ENCODE results near the gene NFIA. TPM values are rescaled to one million over a fixed set of nuclear protein-coding genes. Genes with fewer than 3 reads are reported as not detected.

NFIA gene
- total and polyA plus RNA-seq, 7 donors, result 4.0 to 42.7 (median 30.6) TPM

DNA sequence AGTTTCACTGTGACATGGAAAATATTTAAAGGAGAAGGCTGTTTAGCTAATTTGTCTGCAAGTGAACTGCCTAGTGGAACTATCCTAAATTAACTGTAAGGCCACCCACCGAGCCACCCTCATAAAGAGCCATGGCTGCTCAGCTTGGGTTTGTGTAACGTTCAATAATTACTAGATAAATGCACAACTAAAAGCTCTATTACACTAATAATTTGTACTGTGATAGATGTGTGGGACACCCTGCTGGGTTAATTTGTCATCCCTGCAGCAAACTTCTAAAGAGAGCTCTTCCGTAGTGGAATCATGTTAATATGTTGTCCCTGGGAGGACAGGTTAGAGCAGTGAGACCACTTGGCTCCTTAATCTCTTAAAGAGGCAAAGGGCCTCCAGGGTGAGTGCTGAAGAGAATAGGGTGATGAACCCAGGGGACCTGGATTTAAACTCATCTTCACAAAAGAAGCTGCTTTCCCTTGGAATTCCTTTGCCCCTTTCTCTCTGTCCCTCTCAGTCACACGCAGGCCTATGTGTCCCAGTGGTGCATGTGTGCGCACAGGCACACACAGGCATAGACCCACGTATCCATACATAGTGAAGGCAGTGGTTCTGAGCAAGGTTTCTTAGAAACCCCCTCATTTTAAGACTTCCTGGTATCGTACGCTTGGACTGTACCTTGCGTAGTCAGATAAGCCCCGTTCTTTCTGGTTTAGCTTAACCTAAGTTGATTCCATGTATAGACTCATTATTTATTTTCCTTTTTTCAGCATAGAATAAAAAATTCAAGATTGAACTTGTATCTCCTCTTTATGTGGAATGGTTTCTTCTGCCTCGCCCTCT lies 310.3 kb downstream of the NFIA start:
- H3K36me3 ChIP-seq (ENCODE audit: insufficient read depth in 1 of 2, low read depth in 1 of 2), result peaks cover 0 to 9% of the 10 kb centered on the region in 2 donors
- no peak for DNase-seq
- intact Hi-C loops (cut with DNase I), result no loop called here

DNA sequence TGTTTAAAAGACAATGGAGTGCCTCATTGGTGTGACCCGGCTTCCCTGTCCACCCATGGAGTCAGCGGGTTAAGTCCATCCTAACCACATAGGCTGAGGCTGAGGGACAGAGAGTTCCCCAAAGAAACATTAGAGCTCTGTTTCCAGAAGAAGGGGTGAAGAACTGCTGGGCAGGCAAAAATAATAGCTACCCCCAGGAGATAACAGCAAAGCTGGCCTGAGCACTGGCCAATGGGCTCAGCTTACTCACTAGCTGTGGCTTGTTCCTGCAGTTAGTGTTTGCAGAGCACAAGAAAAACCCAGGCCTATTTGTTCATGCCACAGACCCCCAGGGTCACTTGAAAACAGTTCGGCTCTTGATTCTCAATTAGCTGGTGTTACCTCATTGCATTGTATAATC lies 311.2 kb downstream of the NFIA start:
- intact Hi-C loops (cut with DNase I), result no loop called here
- H3K27ac ChIP-seq, result peak overlapping the region; percentile 80
- H3K27me3 ChIP-seq (ENCODE audit: insufficient read depth in 3 of 3, low read length in 2 of 3), result no peaks in the 10 kb centered on the region
- peaks cover 24% of the 10 kb centered on the region for H3K4me1 ChIP-seq
- no peak overlapping the region for H3K4me3 ChIP-seq
- 74 to 94% (median 87%) methylated on average over 3 of the region's 3 CpGs for WGBS, 3 donors
- ATAC-seq, result no peak
- peaks cover 0 to 5% of the 10 kb centered on the region in 2 donors for H3K36me3 ChIP-seq (ENCODE audit: insufficient read depth in 1 of 2, low read depth in 1 of 2)
- TF ChIP-seq, protein P1, sequence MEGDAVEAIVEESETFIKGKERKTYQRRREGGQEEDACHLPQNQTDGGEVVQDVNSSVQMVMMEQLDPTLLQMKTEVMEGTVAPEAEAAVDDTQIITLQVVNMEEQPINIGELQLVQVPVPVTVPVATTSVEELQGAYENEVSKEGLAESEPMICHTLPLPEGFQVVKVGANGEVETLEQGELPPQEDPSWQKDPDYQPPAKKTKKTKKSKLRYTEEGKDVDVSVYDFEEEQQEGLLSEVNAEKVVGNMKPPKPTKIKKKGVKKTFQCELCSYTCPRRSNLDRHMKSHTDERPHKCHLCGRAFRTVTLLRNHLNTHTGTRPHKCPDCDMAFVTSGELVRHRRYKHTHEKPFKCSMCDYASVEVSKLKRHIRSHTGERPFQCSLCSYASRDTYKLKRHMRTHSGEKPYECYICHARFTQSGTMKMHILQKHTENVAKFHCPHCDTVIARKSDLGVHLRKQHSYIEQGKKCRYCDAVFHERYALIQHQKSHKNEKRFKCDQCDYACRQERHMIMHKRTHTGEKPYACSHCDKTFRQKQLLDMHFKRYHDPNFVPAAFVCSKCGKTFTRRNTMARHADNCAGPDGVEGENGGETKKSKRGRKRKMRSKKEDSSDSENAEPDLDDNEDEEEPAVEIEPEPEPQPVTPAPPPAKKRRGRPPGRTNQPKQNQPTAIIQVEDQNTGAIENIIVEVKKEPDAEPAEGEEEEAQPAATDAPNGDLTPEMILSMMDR (IDR thresholded peaks at IDR 0.05), result no peak
- no peak for DNase-seq
- peaks cover 9% of the 10 kb centered on the region for H3K9me3 ChIP-seq

More for the DNA sequence above, 310.3 kb downstream of the NFIA start:
- Histone ChIP-seq H3K4me3 (no peak overlapping the region), H3K27me3 (ENCODE audit: insufficient read depth in 3 of 3, low read length in 2 of 3) (no peaks in the 10 kb centered on the region), H3K4me1 (peaks cover 18% of the 10 kb centered on the region), H3K27ac (no peak overlapping the region), H3K9me3 (peaks cover 9% of the 10 kb centered on the region)
- TF ChIP-seq, protein P1 (IDR thresholded peaks at IDR 0.05), result no peak
- ATAC-seq, result no peak
- 79 to 84% (median 80%) methylated on average over 11 of the region's 11 CpGs for WGBS, 3 donors

DNA sequence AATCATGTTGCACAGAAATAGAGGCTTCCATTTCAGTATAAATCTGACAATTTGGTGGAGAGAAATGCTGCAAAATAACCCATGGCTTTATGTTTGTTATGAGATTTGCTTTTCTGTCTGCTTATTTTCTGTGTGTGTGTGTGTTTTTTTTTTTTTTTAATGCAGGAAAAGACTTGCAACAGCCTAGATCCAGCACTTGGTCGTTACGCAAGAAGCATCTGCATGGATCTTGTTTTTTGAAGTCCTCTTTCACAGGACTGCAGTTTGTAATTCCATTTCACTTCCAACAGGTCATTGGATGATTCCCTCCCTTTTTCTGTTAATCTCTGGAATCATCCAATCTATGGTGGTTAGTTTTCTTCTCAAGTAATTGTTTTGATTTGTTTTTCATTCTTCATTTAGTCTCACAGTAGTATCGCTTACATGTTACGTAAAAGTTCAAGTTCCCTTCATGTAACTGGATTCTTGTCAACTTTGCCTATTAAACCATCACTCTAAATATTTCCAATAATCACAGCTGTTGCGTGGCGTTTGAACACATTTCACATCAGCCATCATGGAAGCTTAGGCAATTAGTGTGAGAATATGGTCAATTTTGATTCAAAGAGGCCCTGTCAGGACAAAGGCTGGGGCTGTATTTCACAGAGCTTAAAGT lies 312.9 kb downstream of the NFIA start:
- TF ChIP-seq, protein P1 (IDR thresholded peaks at IDR 0.05), result no peak
- Histone ChIP-seq H3K4me1 (peaks cover 41% of the 10 kb centered on the region), H3K36me3 (ENCODE audit: insufficient read depth in 1 of 2, low read depth in 1 of 2) (peaks cover 0 to 5% of the 10 kb centered on the region in 2 donors), H3K4me3 (no peak overlapping the region), H3K27me3 (ENCODE audit: insufficient read depth in 3 of 3, low read length in 2 of 3) (no peaks in the 10 kb centered on the region), H3K9me3 (no peaks in the 10 kb centered on the region), H3K27ac (peak overlapping the region; percentile 80)
- WGBS, 3 donors, result 33 to 68% (median 40%) methylated on average over 6 of the region's 6 CpGs
- ATAC-seq, result peak in 1 of 4 donors; percentile 12
- no peak for DNase-seq
- intact Hi-C loops (cut with DNase I), result no loop called here

DNA sequence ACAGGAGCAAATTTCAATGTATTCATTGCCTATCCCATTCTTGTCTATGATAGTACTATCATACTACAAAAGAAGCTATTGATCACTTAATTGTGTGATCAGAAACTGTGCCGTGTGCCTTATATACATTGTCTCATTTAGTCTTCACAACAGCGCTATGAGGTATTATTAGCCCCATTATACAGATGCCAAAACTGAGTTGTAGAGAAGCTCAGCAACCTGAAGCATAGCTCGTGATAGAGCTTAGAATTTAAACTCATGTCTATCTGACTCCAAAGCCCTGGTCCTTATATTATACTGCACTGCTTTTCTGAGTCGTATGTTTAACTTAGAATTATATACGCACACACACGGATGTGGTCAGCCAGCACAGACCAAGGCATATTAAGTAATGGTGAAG lies 315.1 kb downstream of the NFIA start:
- no peaks in the 10 kb centered on the region for H3K9me3 ChIP-seq
- no peaks in the 10 kb centered on the region for H3K27me3 ChIP-seq (ENCODE audit: insufficient read depth in 3 of 3, low read length in 2 of 3)
- H3K4me1 ChIP-seq, result peaks cover 36% of the 10 kb centered on the region
- no peak overlapping the region for H3K4me3 ChIP-seq
- DNase-seq (no peak), ATAC-seq (peak in 1 of 4 donors; percentile 32)
- peak overlapping the region; percentile 80 for H3K27ac ChIP-seq
- TF ChIP-seq, protein P1 (IDR thresholded peaks at IDR 0.05), result no peak
- WGBS, 3 donors, result 66 to 82% (median 66%) methylated on average over 6 of the region's 6 CpGs
- intact Hi-C loops (cut with DNase I), result no loop called here
- H3K36me3 ChIP-seq (ENCODE audit: insufficient read depth in 1 of 2, low read depth in 1 of 2), result no peaks in the 10 kb centered on the region

Data from psoas muscle (tissue), 8 donors.